Lung (tissue), 12 donors: ENCODE data around the gene PCSK6. TPM values are rescaled to one million over a fixed set of nuclear protein-coding genes. Genes with fewer than 3 reads are reported as not detected.

Experiments
- ATAC-seq: fragments of 200-7000 bp; cut with Tn5 transposase; one replicate; pipeline ENCODE4 v1.9.1; 2020; ENCODE audit warnings: moderate number of reproducible peaks; ENCODE audit not compliant: insufficient read depth, low FRiP score
- DNase-seq, 3 donors: peaks; one replicate each; pipeline ENCODE4 v3.0.0-alpha.2; 2013 to 2017
- H3K27ac ChIP-seq, 2 donors: one replicate each; pipeline ENCODE4 v1.5.1; 2013; ENCODE audit warnings: mild to moderate bottlenecking in 2 of 2, moderate library complexity in 2 of 2, control low read depth in 1 of 2, inconsistent platforms in 1 of 2, low read depth in 1 of 2, low read length in 1 of 2
- H3K27me3 ChIP-seq, 3 donors: one replicate each; pipeline ENCODE4 v1.5.1; 2013; ENCODE audit warnings: low read length in 2 of 3; ENCODE audit not compliant: control insufficient read depth in 3 of 3, insufficient read depth in 3 of 3
- H3K36me3 ChIP-seq, 4 donors: one replicate each; pipeline ENCODE4 v1.5.1; 2013; ENCODE audit warnings: low read length in 4 of 4, mild to moderate bottlenecking in 1 of 4, moderate library complexity in 1 of 4; ENCODE audit not compliant: control insufficient read depth in 4 of 4, insufficient read depth in 4 of 4
- H3K4me1 ChIP-seq, 5 donors: one replicate each; pipeline ENCODE4 v1.5.1; 2013; ENCODE audit warnings: low read length in 5 of 5, mild to moderate bottlenecking in 2 of 5, moderate library complexity in 1 of 5; ENCODE audit not compliant: control insufficient read depth in 5 of 5, insufficient read depth in 5 of 5
- H3K4me3 ChIP-seq: one replicate; pipeline ENCODE4 v1.5.1; 2013; ENCODE audit warnings: mild to moderate bottlenecking, control low read depth, moderate library complexity
- H3K9ac ChIP-seq, 2 donors: one replicate each; pipeline ENCODE4 v1.5.1; 2013; ENCODE audit warnings: low read length in 2 of 2, control low read depth in 1 of 2; ENCODE audit not compliant: insufficient read depth in 1 of 2
- H3K9me3 ChIP-seq, 4 donors: one replicate each; pipeline ENCODE4 v1.5.1; 2013; ENCODE audit warnings: low read length in 3 of 4, mild to moderate bottlenecking in 1 of 4, moderate library complexity in 1 of 4; ENCODE audit not compliant: control insufficient read depth in 4 of 4, insufficient read depth in 3 of 4
- WGBS, 2 donors: extraction: QIAGEN DNeasy Blood & Tissue Kit; methylation state at CpG; one replicate each; pipeline ENCODE4 v1.1.7; 2013; 5-methylcytosine and 5-hydroxymethylcytosine counted together
- polyA plus RNA-seq, 2 donors: library from polyadenylated mRNA; stranded (reverse); fragments of 200-250 nt; gene quantifications; one replicate each; pipeline ENCODE4 v1.2.1, GENCODE V29; 2013
- total RNA-seq, 2 donors: library from RNA; depleted of rRNA in 1 of 2; stranded (reverse); fragments of >200 nt in 1 of 2; gene quantifications; one replicate each; pipeline ENCODE4 v1.2.1, GENCODE V29; 2014 to 2021
- TF ChIP-seq, protein P1 (sequence below): IDR thresholded peaks from 2 replicates; pipeline ENCODE4 v1.5.1; 2012; ENCODE audit warnings: mild to moderate bottlenecking; ENCODE audit errors: control extremely low read depth, extremely low read depth
- donor health status: control.
- donor health status: control.
- donor health status: Bipolar disorder and iron deficiency.
- donor health status: healthy.
- donor health status: DM: yes; HTN: yes; CAD: no.

PCSK6 gene
- total and polyA plus RNA-seq, 4 donors: 4.6 to 41.0 (median 8.4) TPM

DNA sequence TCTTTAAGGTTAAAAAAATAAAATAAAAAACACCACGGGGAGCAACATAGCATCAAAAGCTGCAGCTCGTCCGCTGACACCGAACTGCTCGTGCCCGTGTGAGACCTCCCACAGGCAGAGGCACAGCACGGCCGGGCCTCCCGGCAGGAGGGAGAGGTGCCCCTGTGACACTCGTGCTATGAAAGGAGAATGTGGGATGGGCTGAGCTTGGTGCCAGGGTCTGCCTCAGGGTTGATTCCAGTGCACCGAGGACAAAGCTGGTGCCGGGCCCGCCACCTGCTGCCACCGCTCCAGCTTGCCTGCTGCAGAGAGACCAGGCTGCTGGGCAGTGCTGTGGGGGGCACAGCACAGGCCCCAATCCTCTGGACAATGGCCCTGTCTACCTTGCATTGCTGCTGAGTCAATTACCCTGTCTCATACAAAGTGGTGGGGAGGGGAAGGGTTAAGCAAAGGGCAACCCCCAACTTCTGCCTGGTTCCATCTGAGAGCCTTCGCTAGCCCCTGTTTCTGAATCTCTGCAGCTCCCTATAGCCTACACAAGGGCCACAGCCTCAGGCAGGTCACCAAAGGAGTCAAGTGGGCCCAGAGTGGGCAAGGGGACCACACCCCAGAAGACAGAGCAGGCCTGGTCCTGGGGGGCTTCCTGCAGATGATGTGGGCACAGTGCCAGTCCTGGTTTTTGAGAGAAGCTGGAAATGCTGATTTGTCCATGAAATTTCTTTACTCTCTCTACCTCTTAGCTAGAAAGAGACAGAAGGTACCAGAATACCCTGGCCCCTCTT is 120.5 kb downstream of the PCSK6 start:
- Histone ChIP-seq H3K4me1 (peaks cover 0 to 16% (median 2%) of the 10 kb centered on the region in 5 donors), H3K27me3 (no peaks in the 10 kb centered on the region), H3K27ac (peak overlapping the region in 1 of 2 donors; percentile 34), H3K4me3 (no peak overlapping the region), H3K36me3 (no peaks in the 10 kb centered on the region), H3K9ac (peak overlapping the region in 1 of 2 donors; percentile 25), H3K9me3 (peaks cover 0 to 4% (median 0%) of the 10 kb centered on the region in 4 donors)
- no peak for ATAC-seq
- TF ChIP-seq, protein P1, sequence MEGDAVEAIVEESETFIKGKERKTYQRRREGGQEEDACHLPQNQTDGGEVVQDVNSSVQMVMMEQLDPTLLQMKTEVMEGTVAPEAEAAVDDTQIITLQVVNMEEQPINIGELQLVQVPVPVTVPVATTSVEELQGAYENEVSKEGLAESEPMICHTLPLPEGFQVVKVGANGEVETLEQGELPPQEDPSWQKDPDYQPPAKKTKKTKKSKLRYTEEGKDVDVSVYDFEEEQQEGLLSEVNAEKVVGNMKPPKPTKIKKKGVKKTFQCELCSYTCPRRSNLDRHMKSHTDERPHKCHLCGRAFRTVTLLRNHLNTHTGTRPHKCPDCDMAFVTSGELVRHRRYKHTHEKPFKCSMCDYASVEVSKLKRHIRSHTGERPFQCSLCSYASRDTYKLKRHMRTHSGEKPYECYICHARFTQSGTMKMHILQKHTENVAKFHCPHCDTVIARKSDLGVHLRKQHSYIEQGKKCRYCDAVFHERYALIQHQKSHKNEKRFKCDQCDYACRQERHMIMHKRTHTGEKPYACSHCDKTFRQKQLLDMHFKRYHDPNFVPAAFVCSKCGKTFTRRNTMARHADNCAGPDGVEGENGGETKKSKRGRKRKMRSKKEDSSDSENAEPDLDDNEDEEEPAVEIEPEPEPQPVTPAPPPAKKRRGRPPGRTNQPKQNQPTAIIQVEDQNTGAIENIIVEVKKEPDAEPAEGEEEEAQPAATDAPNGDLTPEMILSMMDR: no peak
- 83 to 93% methylated on average over 15 of the region's 15 CpGs for WGBS, 2 donors
- DNase-seq: peak; percentile 26 to 60 (median 51)

DNA sequence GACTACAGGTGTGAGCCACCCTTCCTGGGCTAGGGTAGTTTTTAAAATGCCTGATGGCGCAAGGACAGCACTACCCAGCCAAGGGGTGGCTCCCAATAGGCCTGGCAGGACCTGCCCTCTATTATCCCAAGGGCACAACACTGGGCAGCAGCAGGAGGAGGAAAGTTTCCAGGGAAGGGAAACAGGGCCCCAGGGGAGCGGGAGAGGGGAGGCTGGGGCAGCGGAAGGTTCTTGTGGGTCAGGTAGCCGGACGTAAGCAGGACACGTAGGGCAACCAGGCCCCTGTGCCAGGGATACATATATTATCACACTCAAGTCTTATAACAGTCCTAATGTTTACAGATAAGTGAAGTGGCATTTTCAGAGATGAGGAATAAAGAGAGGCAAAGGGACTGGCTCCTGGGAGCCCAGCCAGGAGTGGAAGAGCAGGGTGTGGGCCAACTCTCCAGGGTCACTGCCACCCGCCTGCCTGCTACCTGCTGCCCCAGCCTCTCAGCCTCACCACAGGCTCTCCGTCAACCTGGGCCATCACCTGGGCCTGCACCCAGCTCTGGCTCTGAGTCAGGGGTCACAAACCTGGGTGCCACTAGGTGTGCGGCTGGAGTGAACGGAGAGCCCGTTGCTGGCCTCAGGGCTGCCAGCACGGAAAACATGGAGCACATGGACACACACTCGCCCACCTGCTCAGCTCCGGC is 121.3 kb downstream of the PCSK6 start:
- DNase-seq (no peak), ATAC-seq (no peak)
- Histone ChIP-seq H3K9me3 (peaks cover 0 to 4% (median 0%) of the 10 kb centered on the region in 4 donors), H3K36me3 (no peaks in the 10 kb centered on the region), H3K9ac (no peak overlapping the region), H3K27me3 (no peaks in the 10 kb centered on the region), H3K4me1 (peaks cover 0 to 14% (median 2%) of the 10 kb centered on the region in 5 donors), H3K4me3 (no peak overlapping the region), H3K27ac (peak overlapping the region in 1 of 2 donors; percentile 34)
- WGBS, 2 donors: 72 to 91% methylated on average over 14 of the region's 14 CpGs
- TF ChIP-seq, protein P1: no peak

DNA sequence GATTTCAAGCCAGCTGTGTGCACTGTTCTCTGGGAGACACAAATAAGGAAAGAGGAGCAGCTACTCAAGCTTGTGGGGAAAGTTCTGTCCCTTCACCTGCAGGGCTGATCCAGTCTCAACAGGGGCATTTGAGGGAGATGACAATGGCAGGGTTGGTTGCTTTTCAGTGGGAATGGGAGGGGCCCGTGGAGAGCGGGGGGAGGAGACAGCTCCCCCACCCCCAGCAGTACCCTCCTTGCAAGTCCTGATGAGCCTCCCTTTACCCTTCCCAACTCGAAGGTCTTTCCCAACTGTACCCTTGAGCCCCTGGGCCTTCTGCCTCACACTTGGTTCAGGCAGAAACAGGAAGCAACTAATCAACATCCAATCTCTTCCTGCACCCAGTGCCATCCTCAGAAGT is 122.7 kb downstream of the PCSK6 start:
- Histone ChIP-seq H3K27ac (no peak overlapping the region), H3K9ac (no peak overlapping the region), H3K4me1 (peaks cover 0 to 13% (median 2%) of the 10 kb centered on the region in 5 donors), H3K27me3 (no peaks in the 10 kb centered on the region), H3K4me3 (no peak overlapping the region), H3K9me3 (peaks cover 0 to 4% (median 2%) of the 10 kb centered on the region in 4 donors), H3K36me3 (no peaks in the 10 kb centered on the region)
- WGBS, 2 donors: 48 to 49% methylated on average over 3 of the region's 3 CpGs
- ATAC-seq: no peak
- DNase-seq: no peak
- TF ChIP-seq, protein P1: no peak
